Left lobe of liver (tissue), 2 donors: ENCODE data around the gene IFRD2. TPM values are rescaled to one million over a fixed set of nuclear protein-coding genes. Genes with fewer than 3 reads are reported as not detected.
"Not testable (repeated sequence)": the region's sequence is repeated elsewhere in the genome, so short reads cannot be mapped to it uniquely, and the experiment has no call there.

Experiments used
- ATAC-seq: fragments of 200-7000 bp; cut with Tn5 transposase; one replicate; pipeline ENCODE4 v1.9.1; 2020; ENCODE audit warnings: mild to moderate bottlenecking, moderate library complexity
- DNase-seq: peaks from one replicate; pipeline ENCODE4 v3.0.0-alpha.2; 2020; ENCODE audit warnings: low spot score
- total RNA-seq: library from RNA; stranded (reverse); gene quantifications from one replicate; pipeline ENCODE4 v1.2.1, GENCODE V29; 2021
- donor health status: DM: no; HTN: no; CAD: no; lungs with moderate emphysema.
- donor health status: DM: no; HTN: yes; CAD: no.

The IFRD2 gene
- total RNA-seq, 1 donor from 2014 or later, result 63.8 TPM

- DNase-seq, result no peak
- ATAC-seq, result no peak
Observed at GRCh38 chr3:50269460-50269859, 22.8 kb downstream of the IFRD2 start.

DNA sequence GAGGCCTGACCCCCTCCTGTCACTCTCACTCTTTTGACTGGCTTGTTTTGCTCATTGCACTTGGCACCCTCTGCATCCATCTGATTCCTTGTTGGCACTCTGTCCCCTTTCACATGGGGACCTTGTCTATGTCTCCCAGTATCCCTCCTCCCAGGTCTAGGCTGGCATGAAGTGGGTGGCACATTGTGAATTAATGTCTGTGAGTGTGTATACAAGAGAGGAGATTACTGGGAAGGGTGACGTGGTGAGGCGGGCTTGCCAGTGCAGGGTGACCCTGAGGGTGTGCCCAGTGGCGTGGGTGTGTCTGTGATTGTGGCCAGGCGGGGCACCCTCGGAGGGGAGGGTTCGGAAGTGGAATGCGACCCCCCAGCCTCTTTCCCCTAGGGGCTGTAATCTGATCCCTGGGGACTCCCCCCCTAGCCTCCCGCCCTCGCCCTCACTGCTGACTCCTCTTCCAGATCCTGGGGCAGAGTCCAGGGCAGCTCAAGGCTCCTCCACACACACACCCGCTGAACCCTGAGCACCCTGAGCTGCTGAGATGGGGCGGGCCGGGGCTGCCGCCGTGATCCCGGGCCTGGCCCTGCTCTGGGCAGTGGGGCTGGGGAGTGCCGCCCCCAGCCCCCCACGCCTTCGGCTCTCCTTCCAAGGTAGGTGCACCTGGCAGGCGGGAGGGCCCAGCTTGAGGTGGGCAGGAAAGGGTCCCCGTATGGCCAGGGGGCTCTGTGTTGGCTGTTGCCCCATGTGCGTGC lies 23.4 kb downstream of the IFRD2 start, which contains the start of gene SEMA3B:
Gene SEMA3B (plus strand): TSS at position 445 of the 749 bp plus-strand sequence. CDS start 94 bp downstream, at position 539.
- DNase-seq (no peak), ATAC-seq (no peak)

- no peak for ATAC-seq
- no peak for DNase-seq
Observed at GRCh38 chr3:50268276-50268675, 24.0 kb downstream of the IFRD2 start.

DNA sequence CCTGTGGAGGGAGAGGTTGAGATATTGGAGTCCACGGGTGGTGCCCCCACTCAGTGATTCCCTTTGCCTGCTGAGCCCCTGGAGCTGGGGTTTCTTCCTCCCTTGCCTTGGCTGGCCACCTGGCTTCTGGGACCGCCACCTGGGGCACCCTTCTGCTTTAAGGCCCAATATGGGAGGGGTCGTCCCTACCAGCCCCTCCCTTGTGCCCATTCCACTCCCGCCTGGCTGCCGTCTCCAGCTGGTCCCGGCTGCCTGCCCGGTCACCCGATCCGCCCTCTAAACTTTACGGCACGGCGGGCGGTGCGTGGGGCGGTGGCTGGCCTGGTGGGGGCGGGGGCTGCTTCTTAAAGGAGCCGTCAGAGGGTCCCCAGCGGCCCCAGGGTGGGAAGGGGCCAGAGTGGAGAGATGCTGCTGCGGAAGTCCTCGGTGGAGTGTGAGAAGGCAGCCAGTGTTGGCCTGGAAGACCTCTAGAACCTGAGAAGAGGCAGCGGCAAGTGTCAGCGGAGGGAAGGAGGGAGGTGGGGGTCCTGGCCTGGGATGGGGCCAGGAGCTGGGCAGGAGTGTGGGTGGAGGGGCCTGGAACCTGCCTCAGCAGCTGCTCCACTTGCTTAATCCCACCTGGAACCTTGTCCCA lies 24.8 kb downstream of the IFRD2 start:
- DNase-seq, result peak; percentile 72

GRCh38 chr3:50266836-50267235 lies 25.4 kb downstream of the IFRD2 start:
- DNase-seq (no peak), ATAC-seq (no peak)

More for the DNA sequence above, 24.8 kb downstream of the IFRD2 start:
- ATAC-seq, result peak; percentile 81

DNA sequence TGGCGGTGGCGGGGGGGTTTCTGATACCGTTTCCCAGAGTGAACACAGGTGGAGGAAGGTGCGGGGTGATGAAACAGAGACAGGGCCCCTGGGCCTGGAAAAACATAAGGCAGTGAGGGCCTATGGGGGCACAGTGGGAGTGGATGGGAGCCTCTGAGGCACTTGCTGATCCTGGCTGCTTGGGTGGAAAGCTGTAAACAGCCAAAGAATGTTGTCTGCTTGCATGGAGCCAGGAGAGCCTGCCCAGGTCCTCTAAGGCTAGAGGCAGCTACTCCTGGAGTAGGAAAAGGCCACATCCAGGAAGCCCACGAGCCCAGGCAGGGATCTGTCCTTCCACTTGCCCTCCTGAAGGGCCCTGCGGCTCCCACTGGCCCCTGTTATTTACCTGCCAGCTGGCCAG lies 26.2 kb downstream of the IFRD2 start:
- DNase-seq (no peak), ATAC-seq (no peak)

- ATAC-seq (no peak), DNase-seq (no peak)
Observed at GRCh38 chr3:50265571-50265970, 26.7 kb downstream of the IFRD2 start.

DNA sequence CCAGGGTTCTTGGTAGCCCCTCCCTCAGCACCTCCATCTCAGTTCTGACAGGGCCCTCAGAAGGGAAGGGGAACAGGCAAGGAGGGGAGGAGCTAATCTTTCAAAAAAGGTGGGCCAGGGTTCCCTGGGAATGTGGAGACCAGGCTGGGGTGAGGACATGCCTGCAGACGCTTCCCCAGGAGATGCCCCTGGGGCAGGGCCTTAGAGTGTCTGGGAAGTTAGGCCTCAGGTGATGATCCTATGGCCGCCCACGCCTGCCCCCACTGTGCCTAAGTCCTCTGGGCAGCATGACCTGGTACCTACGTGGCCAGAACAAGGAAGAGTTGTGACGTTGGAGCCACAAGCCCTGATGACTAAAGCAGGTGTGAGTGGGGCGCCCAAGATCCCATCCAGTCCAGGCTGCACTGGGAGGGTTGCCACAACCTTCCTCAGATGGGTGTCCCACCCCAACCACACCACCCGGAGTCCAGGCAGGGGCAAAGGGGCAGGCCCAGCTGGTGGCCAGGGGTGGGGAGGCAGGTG lies 27.2 kb downstream of the IFRD2 start:
- ATAC-seq, result no peak

DNA sequence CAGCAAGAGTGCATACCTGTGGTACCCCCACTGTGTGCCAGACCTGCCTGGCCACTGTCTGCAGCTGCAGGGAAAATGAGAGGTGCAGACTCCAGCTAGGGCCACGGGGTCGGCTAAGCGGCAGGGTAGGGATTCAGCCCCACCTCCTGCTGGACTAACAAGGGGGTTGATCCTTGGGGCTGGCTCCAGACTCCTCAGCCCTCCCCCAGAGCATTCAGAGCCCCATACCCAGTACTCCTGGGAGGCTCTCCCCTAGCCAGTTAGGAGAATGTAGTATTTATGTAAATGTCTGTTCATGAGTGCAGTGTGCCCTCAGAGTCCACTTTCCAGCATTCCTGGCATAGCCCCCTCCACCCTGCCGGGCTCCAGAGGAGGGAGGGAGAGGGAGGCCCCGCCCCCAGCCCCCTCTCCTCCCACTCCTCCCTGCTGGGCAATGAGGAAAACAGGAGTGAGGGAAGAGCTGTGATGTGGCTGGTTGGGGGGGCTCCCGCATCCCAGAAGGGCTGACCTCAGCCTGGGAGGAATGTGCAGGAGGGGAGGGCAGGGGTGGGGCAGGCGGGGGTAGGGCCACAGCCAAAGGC lies 27.8 kb downstream of the IFRD2 start:
- ATAC-seq, result no peak
- no peak for DNase-seq

More for the DNA sequence above, 27.2 kb downstream of the IFRD2 start:
- no peak for DNase-seq

DNA sequence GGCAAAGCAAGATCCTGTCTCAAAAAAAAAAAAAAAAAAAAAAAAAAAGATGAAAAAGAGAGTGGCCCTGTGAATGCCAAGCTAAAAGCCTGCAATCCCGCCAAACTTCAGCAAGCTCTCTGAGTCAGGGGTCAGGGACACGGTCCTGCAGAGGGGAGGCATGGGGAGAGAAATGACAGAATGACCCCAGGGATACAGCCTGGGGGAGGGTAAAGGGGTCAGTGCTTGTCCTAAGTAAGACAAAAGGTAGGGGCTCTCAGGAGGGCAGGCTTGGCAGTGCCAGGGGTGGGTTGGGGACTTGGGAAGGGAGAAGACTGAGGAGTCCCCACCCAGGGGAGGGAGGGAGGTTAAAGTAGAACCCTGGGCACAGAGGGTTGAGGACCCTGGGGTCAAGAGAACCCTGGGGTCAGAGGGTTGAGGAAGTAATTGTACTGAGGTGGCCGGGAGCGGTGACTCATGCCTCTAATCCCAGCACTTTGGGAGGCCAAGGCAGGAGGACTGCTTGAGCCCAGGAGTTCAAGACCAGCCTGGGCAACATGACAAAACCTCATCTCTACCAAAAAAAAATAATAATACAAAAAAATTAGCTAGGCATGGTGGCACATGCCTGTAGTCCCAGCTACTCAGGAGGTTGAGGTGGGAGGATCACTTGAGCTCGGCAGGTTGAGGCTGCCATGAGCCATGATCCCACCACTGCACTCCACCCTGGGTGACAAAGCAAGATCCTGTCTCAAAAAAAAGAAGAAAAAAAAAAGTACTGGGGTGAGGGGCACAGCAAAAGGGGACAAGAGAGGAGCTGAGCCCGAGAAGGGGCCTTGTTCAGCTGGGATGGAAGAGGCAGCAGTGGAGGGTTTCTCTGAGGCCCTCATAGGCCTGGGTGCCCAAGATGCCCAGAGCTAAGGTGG lies 28.5 kb downstream of the IFRD2 start:
- DNase-seq (no peak), ATAC-seq (no peak)

- ATAC-seq (no peak), DNase-seq (no peak)
Observed at GRCh38 chr3:50262778-50263177, 29.5 kb downstream of the IFRD2 start.

- not testable (repeated sequence) for DNase-seq, ATAC-seq
Observed at GRCh38 chr3:50262200-50262599, 30.0 kb downstream of the IFRD2 start.

GRCh38 chr3:50261505-50261904 lies 30.7 kb downstream of the IFRD2 start:
- ATAC-seq, result no peak
- no peak for DNase-seq

GRCh38 chr3:50260942-50261441 lies 31.2 kb downstream of the IFRD2 start:
- DNase-seq, result no peak
- no peak for ATAC-seq

DNA sequence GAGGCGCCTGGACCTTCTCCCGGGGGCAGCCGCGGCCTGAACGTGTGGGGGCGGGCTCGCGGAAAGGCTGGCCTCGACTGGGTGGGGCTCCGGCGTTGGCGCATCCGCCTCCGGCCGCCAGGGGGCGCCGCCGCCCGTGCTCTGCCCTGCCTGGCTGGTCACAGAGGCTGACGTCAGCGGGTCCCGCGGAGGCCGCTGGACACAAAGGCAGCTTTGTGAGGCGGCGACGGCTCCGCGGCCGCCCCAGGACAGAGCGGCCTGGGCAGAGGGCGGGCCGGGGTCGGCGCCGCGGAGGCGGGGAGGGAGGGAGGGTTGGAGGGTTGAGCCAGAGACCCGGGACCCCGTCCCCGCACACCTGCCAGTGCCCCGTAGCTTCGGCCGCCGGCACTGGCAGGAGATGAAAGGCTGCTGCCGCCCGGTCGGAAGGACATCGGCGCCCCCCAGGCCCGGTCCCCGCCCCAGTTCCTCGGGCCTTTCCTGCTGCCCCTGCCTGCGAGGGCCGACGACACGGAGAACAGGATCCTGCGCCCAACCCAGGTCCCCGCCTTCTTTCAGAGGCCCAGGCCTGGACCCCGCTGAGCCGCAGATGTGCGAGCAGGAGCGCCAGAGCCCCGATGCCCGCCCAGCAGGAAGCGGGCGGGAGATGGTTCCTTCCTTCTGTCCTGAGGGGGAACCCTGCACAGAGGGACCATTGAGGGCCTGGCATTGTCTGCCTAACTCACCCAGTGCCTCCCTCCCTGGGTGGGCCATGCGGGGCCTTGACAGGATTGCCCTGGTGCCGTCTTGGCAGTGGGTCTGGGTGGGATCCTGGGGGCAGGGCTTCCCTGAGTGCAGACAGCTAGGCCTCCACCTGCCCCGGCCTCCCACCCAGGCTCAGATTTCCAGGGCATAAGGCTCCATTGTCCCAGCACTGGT lies 31.9 kb downstream of the IFRD2 start:
- DNase-seq (peak; percentile 95), ATAC-seq (peak; percentile 92)

GRCh38 chr3:50259432-50260026 lies 32.7 kb downstream of the IFRD2 start:
- ATAC-seq, result peak; percentile 0
- no peak for DNase-seq

GRCh38 chr3:50258979-50259378 lies 33.2 kb downstream of the IFRD2 start:
- ATAC-seq, result no peak
- no peak for DNase-seq

DNA sequence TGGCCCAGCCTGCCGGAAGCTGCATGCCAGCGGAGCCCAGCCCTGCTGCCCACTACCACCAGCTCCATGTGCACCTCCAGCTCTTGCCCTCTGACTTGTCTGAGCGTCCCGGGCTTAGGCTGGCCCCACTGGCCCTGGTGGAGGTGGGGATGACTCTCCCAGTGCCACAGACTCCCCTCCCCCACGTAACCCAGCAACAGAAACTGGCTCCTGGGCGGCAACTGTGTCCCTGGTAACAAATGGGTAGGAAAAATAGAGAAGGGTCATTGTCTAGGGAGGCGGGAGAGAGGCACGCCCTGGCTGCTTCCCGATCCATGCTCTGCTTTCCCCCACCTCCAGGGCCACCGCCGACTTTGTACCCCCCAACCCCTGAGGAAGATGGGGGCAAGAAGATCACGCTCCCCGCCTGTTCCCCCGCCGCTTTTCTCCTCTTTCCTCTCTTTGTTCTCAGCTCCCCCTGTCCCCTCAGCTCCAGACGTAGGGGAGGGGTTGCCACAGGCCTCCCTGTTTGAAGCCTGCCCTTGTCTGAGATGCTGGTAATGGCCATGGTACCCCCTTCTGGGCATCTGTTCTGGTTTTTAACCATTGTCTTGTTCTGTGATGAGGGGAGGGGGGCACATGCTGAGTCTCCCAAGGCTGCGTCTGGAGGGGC lies 34.1 kb downstream of the IFRD2 start:
- no peak for DNase-seq
- ATAC-seq, result no peak
